GM23248 (cell line): ENCODE measurements around the gene RAB11A. TPM values are rescaled to one million over a fixed set of nuclear protein-coding genes. Genes with fewer than 3 reads are reported as not detected.

Source experiments
- DNase-seq: peaks from one replicate; pipeline ENCODE4 v3.0.0-alpha.2; 2015
- H2AFZ ChIP-seq: fragments of 200-600 bp; sonication (generic); 2 replicates; pipeline ENCODE4 v1.6.1; 2016; ENCODE audit warnings: antibody characterized with exemption
- H3F3A ChIP-seq: fragments of 200-600 bp; sonication (generic); 2 replicates; pipeline ENCODE4 v1.6.1; 2016; ENCODE audit warnings: mild to moderate bottlenecking, antibody characterized with exemption, mixed run types; ENCODE audit not compliant: insufficient read depth
- H3K27ac ChIP-seq: fragments of 200-600 bp; sonication (generic); 2 replicates; pipeline ENCODE4 v1.5.1; 2016; ENCODE audit warnings: mild to moderate bottlenecking
- H3K27me3 ChIP-seq: fragments of 200-600 bp; sonication (generic); replicated peaks from 2 replicates; pipeline ENCODE4 v1.6.1; 2016; ENCODE audit warnings: mild to moderate bottlenecking; ENCODE audit not compliant: insufficient read depth
- H3K36me3 ChIP-seq: fragments of 200-600 bp; sonication (generic); 2 replicates; pipeline ENCODE4 v1.6.1; 2016; ENCODE audit warnings: low read depth, mild to moderate bottlenecking
- H3K4me1 ChIP-seq: fragments of 200-600 bp; sonication (generic); 2 replicates; pipeline ENCODE4 v1.6.1; 2016; ENCODE audit warnings: mild to moderate bottlenecking; ENCODE audit not compliant: insufficient read depth
- H3K4me2 ChIP-seq: fragments of 200-600 bp; sonication (generic); one replicate; pipeline ENCODE4 v1.6.1; 2016; ENCODE audit warnings: mild to moderate bottlenecking; ENCODE audit not compliant: unreplicated experiment
- H3K4me3 ChIP-seq: fragments of 200-600 bp; sonication (generic); 2 replicates; pipeline ENCODE4 v1.5.1; 2016; ENCODE audit warnings: mild to moderate bottlenecking
- H3K79me2 ChIP-seq: fragments of 200-600 bp; sonication (generic); 2 replicates; pipeline ENCODE4 v1.6.1; 2016; ENCODE audit warnings: mild to moderate bottlenecking; ENCODE audit not compliant: insufficient read depth
- H3K9ac ChIP-seq: fragments of 200-600 bp; sonication (generic); 2 replicates; pipeline ENCODE4 v1.6.1; 2016; ENCODE audit warnings: mild to moderate bottlenecking
- H3K9me2 ChIP-seq: fragments of 200-600 bp; sonication (generic); 2 replicates; pipeline ENCODE4 v1.6.1; 2016; ENCODE audit warnings: mixed run types, mild to moderate bottlenecking, moderate library complexity; ENCODE audit not compliant: insufficient read depth
- H3K9me3 ChIP-seq: fragments of 200-600 bp; sonication (generic); one replicate; pipeline ENCODE4 v1.6.1; 2017; ENCODE audit warnings: low read depth
- H4K20me1 ChIP-seq: fragments of 200-600 bp; sonication (generic); 2 replicates; pipeline ENCODE4 v1.6.0; 2016; ENCODE audit not compliant: insufficient read depth
- EZH2 ChIP-seq: fragments of 200-600 bp; sonication (generic); IDR thresholded peaks from 2 replicates; pipeline ENCODE4 v1.6.1; 2018; ENCODE audit warnings: antibody characterized with exemption, mild to moderate bottlenecking; ENCODE audit not compliant: insufficient read depth, poor library complexity, severe bottlenecking
- EZH2phosphoT487 ChIP-seq: fragments of 200-600 bp; sonication (generic); IDR thresholded peaks from 2 replicates; pipeline ENCODE4 v1.6.1; 2018; ENCODE audit warnings: antibody characterized with exemption, moderate library complexity, mild to moderate bottlenecking, low read depth; ENCODE audit not compliant: insufficient read depth
- WGBS, 2 experiments: methylation state at CpG; one replicate each; pipeline ENCODE4 v1.1.6; 2015 to 2017; ENCODE audit warnings: low lambda C conversion rate in 2 of 2, low coverage in 1 of 2; ENCODE audit errors: missing lambda C conversion rate in 2 of 2; 5-methylcytosine and 5-hydroxymethylcytosine counted together
- in situ Hi-C: fragments of 300-500 bp; cut with MboI; formaldehyde crosslinking; loops from 2 replicates; pipeline ENCODE4 v1.15.0; 2020
- polyA plus RNA-seq: library from polyadenylated mRNA; unstranded; fragments of >200 nt; fragmentation: Nextera tagmentation; extraction: Ambion mirVana; gene quantifications from 2 replicates; pipeline ENCODE4 v1.2.1, GENCODE V29; 2016
- total RNA-seq: library from RNA; depleted of rRNA; stranded (reverse); fragments of >200 nt; shearing (Covaris generic); gene quantifications from 2 replicates; pipeline ENCODE4 v1.2.3, GENCODE V29; 2014

Gene RAB11A
- total and polyA plus RNA-seq, 2 experiments from 2014 or later: 148 to 262 TPM

- no peaks in the 10 kb centered on the region for H3F3A ChIP-seq
- H3K4me3 ChIP-seq: no peak overlapping the region
- no peaks in the 10 kb centered on the region for H3K9me2 ChIP-seq
- peak overlapping the region; percentile 44 for H2AFZ ChIP-seq
- 57 to 61% methylated on average over 7 of the region's 7 CpGs for WGBS, 2 experiments
- H4K20me1 ChIP-seq: no peaks in the 10 kb centered on the region
- in situ Hi-C loops: no loop called here
- no peaks in the 10 kb centered on the region for H3K9me3 ChIP-seq
- TF ChIP-seq EZH2 (no peak), EZH2phosphoT487 (no peak)
- H3K27ac ChIP-seq: no peak overlapping the region
- H3K4me1 ChIP-seq: no peaks in the 10 kb centered on the region
- H3K79me2 ChIP-seq: no peaks in the 10 kb centered on the region
- H3K4me2 ChIP-seq: no peak overlapping the region
- H3K36me3 ChIP-seq: no peaks in the 10 kb centered on the region
- DNase-seq: peak; percentile 79
- no peak overlapping the region for H3K9ac ChIP-seq
- H3K27me3 ChIP-seq: no peaks in the 10 kb centered on the region; the same call in 1 of the 2 replicates
Measured at GRCh38 chr15:65824031-65824743, 45.1 kb upstream of the RAB11A start.

- peak; percentile 80 for DNase-seq
- in situ Hi-C loops: no loop called here
Measured at GRCh38 chr15:65824941-65825544, 44.2 kb upstream of the RAB11A start.

GRCh38 chr15:65827065-65827464, 42.2 kb upstream of the RAB11A start:
- in situ Hi-C loops: no loop called here
- Histone ChIP-seq H3K36me3 (no peaks in the 10 kb centered on the region), H4K20me1 (no peaks in the 10 kb centered on the region), H3K4me2 (no peak overlapping the region), H3K27ac (no peak overlapping the region), H3K79me2 (no peaks in the 10 kb centered on the region), H3K4me3 (no peak overlapping the region), H2AFZ (no peak overlapping the region), H3F3A (peaks cover 5% of the 10 kb centered on the region), H3K4me1 (peaks cover under 1% of the 10 kb centered on the region; the same call in 1 of the 2 replicates), H3K9me3 (no peaks in the 10 kb centered on the region), H3K27me3 (no peaks in the 10 kb centered on the region), H3K9me2 (no peaks in the 10 kb centered on the region), H3K9ac (no peak overlapping the region)
- WGBS, 2 experiments: 94 to 98% methylated on average over 3 of the region's 3 CpGs
- TF ChIP-seq EZH2: no peak
- no peak for TF ChIP-seq EZH2phosphoT487
- DNase-seq: no peak

More at GRCh38 chr15:65824941-65825544, 44.2 kb upstream of the RAB11A start:
- no peak for TF ChIP-seq EZH2phosphoT487
- no peak for TF ChIP-seq EZH2
- H3K9ac ChIP-seq: no peak overlapping the region
- no peaks in the 10 kb centered on the region for H3K9me3 ChIP-seq
- no peak overlapping the region for H3K4me3 ChIP-seq
- H3K79me2 ChIP-seq: no peaks in the 10 kb centered on the region
- no peaks in the 10 kb centered on the region for H3K36me3 ChIP-seq
- 43 to 46% methylated on average over 5 of the region's 5 CpGs for WGBS, 2 experiments
- no peaks in the 10 kb centered on the region for H3K9me2 ChIP-seq
- no peaks in the 10 kb centered on the region for H3F3A ChIP-seq
- H3K27me3 ChIP-seq: no peaks in the 10 kb centered on the region
- H4K20me1 ChIP-seq: no peaks in the 10 kb centered on the region
- H3K27ac ChIP-seq: no peak overlapping the region
- H3K4me1 ChIP-seq: no peaks in the 10 kb centered on the region
- no peak overlapping the region for H3K4me2 ChIP-seq
- H2AFZ ChIP-seq: no peak overlapping the region

GRCh38 chr15:65828585-65828984, 40.7 kb upstream of the RAB11A start:
- Histone ChIP-seq H2AFZ (no peak overlapping the region), H3K79me2 (no peaks in the 10 kb centered on the region), H3F3A (peaks cover 18% of the 10 kb centered on the region), H3K9me3 (no peaks in the 10 kb centered on the region), H3K27me3 (no peaks in the 10 kb centered on the region), H3K9ac (no peak overlapping the region), H4K20me1 (no peaks in the 10 kb centered on the region), H3K9me2 (no peaks in the 10 kb centered on the region), H3K36me3 (no peaks in the 10 kb centered on the region), H3K4me1 (peaks cover 12% of the 10 kb centered on the region), H3K4me2 (no peak overlapping the region), H3K4me3 (no peak overlapping the region), H3K27ac (no peak overlapping the region)
- in situ Hi-C loops: no loop called here
- 94 to 100% methylated on average over 2 of the region's 2 CpGs for WGBS, 2 experiments
- TF ChIP-seq EZH2phosphoT487: no peak
- TF ChIP-seq EZH2: no peak
- no peak for DNase-seq
